ENCODE data around the gene RBM10. TPM values are rescaled to one million over a fixed set of nuclear protein-coding genes. Genes with fewer than 3 reads are reported as not detected.

Gene RBM10
- total and polyA plus RNA-seq, 3 experiments from 2014 or later, result 37.8 to 74.8 (median 74.5) TPM

GRCh38 chrX:47197526-47197925, 52.5 kb downstream of the RBM10 start:
- Mint-ChIP-seq H3K4me3 (peak overlapping the region in 3 of 7 donors; percentile 32 to 67 (median 44)), H3K4me1 (peaks cover 50 to 59% (median 57%) of the 10 kb centered on the region in 3 donors), H3K27me3 (no peaks in the 10 kb centered on the region), H3K36me3 (peaks cover 20 to 73% (median 25%) of the 10 kb centered on the region in 3 donors), H3K27ac (peak overlapping the region in 6 of 8 donors; percentile 40 to 88 (median 72)), H3K9me3 (no peaks in the 10 kb centered on the region)
- no peaks in the 10 kb centered on the region for H3K9me3 ChIP-seq (ENCODE audit: low read length)
- no peaks in the 10 kb centered on the region for H3K27me3 ChIP-seq (ENCODE audit: insufficient read depth, low read length, poor library complexity, severe bottlenecking)
- peaks cover 40% of the 10 kb centered on the region for H3K4me1 ChIP-seq (ENCODE audit: insufficient read depth, low read length)
- H3K36me3 ChIP-seq (ENCODE audit: insufficient read depth, low read length), result peaks cover 44% of the 10 kb centered on the region
- ChIA-PET POLR2A (no interaction called here), CTCF (no interaction called here)
- no peak overlapping the region for H3K27ac ChIP-seq (ENCODE audit: low read depth, low read length)
- DNase-seq, result no peak
- no peak overlapping the region for H3K4me3 ChIP-seq (ENCODE audit: low read length)

- Mint-ChIP-seq H3K27ac (peak overlapping the region in 3 of 8 donors; percentile 20 to 84 (median 68)), H3K4me1 (peaks cover 45 to 53% (median 52%) of the 10 kb centered on the region in 3 donors), H3K4me3 (no peak overlapping the region), H3K27me3 (no peaks in the 10 kb centered on the region), H3K9me3 (no peaks in the 10 kb centered on the region), H3K36me3 (peaks cover 20 to 78% (median 25%) of the 10 kb centered on the region in 3 donors)
- ChIA-PET POLR2A (no interaction called here), CTCF (no interaction called here)
- no peak overlapping the region for H3K4me3 ChIP-seq (ENCODE audit: low read length)
- DNase-seq, result no peak
- no peaks in the 10 kb centered on the region for H3K27me3 ChIP-seq (ENCODE audit: insufficient read depth, low read length, poor library complexity, severe bottlenecking)
- no peaks in the 10 kb centered on the region for H3K9me3 ChIP-seq (ENCODE audit: low read length)
- peaks cover 37% of the 10 kb centered on the region for H3K4me1 ChIP-seq (ENCODE audit: insufficient read depth, low read length)
- H3K27ac ChIP-seq (ENCODE audit: low read depth, low read length), result no peak overlapping the region
- peaks cover 50% of the 10 kb centered on the region for H3K36me3 ChIP-seq (ENCODE audit: insufficient read depth, low read length)
Measured at GRCh38 chrX:47198026-47198686, 53.1 kb downstream of the RBM10 start.

GRCh38 chrX:47198687-47199080, 53.7 kb downstream of the RBM10 start:
- Mint-ChIP-seq H3K36me3 (peaks cover 20 to 81% (median 25%) of the 10 kb centered on the region in 3 donors), H3K27ac (peak overlapping the region in 5 of 8 donors; percentile 5 to 68 (median 36)), H3K9me3 (no peaks in the 10 kb centered on the region), H3K4me1 (peaks cover 39 to 48% (median 47%) of the 10 kb centered on the region in 3 donors), H3K4me3 (no peak overlapping the region), H3K27me3 (no peaks in the 10 kb centered on the region)
- Histone ChIP-seq H3K27me3 (ENCODE audit: insufficient read depth, low read length, poor library complexity, severe bottlenecking) (no peaks in the 10 kb centered on the region), H3K27ac (ENCODE audit: low read depth, low read length) (no peak overlapping the region), H3K4me3 (ENCODE audit: low read length) (no peak overlapping the region), H3K4me1 (ENCODE audit: insufficient read depth, low read length) (peaks cover 34% of the 10 kb centered on the region), H3K9me3 (ENCODE audit: low read length) (no peaks in the 10 kb centered on the region), H3K36me3 (ENCODE audit: insufficient read depth, low read length) (peaks cover 50% of the 10 kb centered on the region)
- no peak for DNase-seq
- CTCF ChIA-PET, result no interaction called here
- POLR2A ChIA-PET, result no interaction called here

GRCh38 chrX:47199286-47199685, 54.3 kb downstream of the RBM10 start:
- no peaks in the 10 kb centered on the region for H3K9me3 ChIP-seq (ENCODE audit: low read length)
- ChIA-PET POLR2A (no interaction called here), CTCF (no interaction called here)
- H3K4me3 ChIP-seq (ENCODE audit: low read length), result no peak overlapping the region
- peaks cover 20 to 82% (median 25%) of the 10 kb centered on the region in 3 donors for H3K36me3 Mint-ChIP-seq
- H3K27ac ChIP-seq (ENCODE audit: low read depth, low read length), result no peak overlapping the region
- no peak overlapping the region for H3K27ac Mint-ChIP-seq
- no peaks in the 10 kb centered on the region for H3K27me3 ChIP-seq (ENCODE audit: insufficient read depth, low read length, poor library complexity, severe bottlenecking)
- H3K4me1 Mint-ChIP-seq, result peaks cover 37 to 44% (median 44%) of the 10 kb centered on the region in 3 donors
- H3K27me3 Mint-ChIP-seq, result no peaks in the 10 kb centered on the region
- H3K4me3 Mint-ChIP-seq, result no peak overlapping the region
- no peaks in the 10 kb centered on the region for H3K9me3 Mint-ChIP-seq
- peaks cover 50% of the 10 kb centered on the region for H3K36me3 ChIP-seq (ENCODE audit: insufficient read depth, low read length)
- H3K4me1 ChIP-seq (ENCODE audit: insufficient read depth, low read length), result peaks cover 34% of the 10 kb centered on the region
- DNase-seq, result no peak

- Histone ChIP-seq H3K36me3 (ENCODE audit: insufficient read depth, low read length) (peaks cover 60% of the 10 kb centered on the region), H3K27ac (ENCODE audit: low read depth, low read length) (no peak overlapping the region), H3K27me3 (ENCODE audit: insufficient read depth, low read length, poor library complexity, severe bottlenecking) (no peaks in the 10 kb centered on the region), H3K9me3 (ENCODE audit: low read length) (no peaks in the 10 kb centered on the region), H3K4me3 (ENCODE audit: low read length) (no peak overlapping the region), H3K4me1 (ENCODE audit: insufficient read depth, low read length) (peaks cover 23% of the 10 kb centered on the region)
- peaks cover 26 to 36% (median 33%) of the 10 kb centered on the region in 3 donors for H3K4me1 Mint-ChIP-seq
- H3K27me3 Mint-ChIP-seq, result no peaks in the 10 kb centered on the region
- peaks cover 28 to 87% (median 30%) of the 10 kb centered on the region in 3 donors for H3K36me3 Mint-ChIP-seq
- DNase-seq, result no peak
- ChIA-PET POLR2A (no interaction called here), CTCF (interaction anchor here (0.8 kb wide), 1 partner anchor 323 kb away, joined by 3 read pairs; no protein-coding TSS in a partner anchor)
- H3K27ac Mint-ChIP-seq, result peak overlapping the region in 4 of 8 donors; percentile 29 to 91 (median 64)
- H3K4me3 Mint-ChIP-seq, result no peak overlapping the region
- no peaks in the 10 kb centered on the region for H3K9me3 Mint-ChIP-seq
Measured at GRCh38 chrX:47200385-47201150, 55.5 kb downstream of the RBM10 start.

GRCh38 chrX:47201345-47201944, 56.4 kb downstream of the RBM10 start:
- H3K9me3 ChIP-seq (ENCODE audit: low read length), result no peaks in the 10 kb centered on the region
- Mint-ChIP-seq H3K4me3 (no peak overlapping the region), H3K27me3 (no peaks in the 10 kb centered on the region), H3K4me1 (peaks cover 18 to 27% (median 24%) of the 10 kb centered on the region in 3 donors), H3K36me3 (peaks cover 30 to 88% (median 32%) of the 10 kb centered on the region in 3 donors), H3K27ac (peak overlapping the region in 6 of 8 donors; percentile 25 to 91 (median 54)), H3K9me3 (no peaks in the 10 kb centered on the region)
- H3K36me3 ChIP-seq (ENCODE audit: insufficient read depth, low read length), result peaks cover 66% of the 10 kb centered on the region
- POLR2A ChIA-PET, result interaction anchor here (0.7 kb wide), 1 partner anchor 16 kb away, joined by 3 read pairs; no protein-coding TSS in a partner anchor
- no peaks in the 10 kb centered on the region for H3K27me3 ChIP-seq (ENCODE audit: insufficient read depth, low read length, poor library complexity, severe bottlenecking)
- CTCF ChIA-PET, result interaction anchor here (1.0 kb wide), 1 partner anchor 56 kb away, joined by 3 read pairs; the partner anchor contains the start of gene RBM10
- H3K27ac ChIP-seq (ENCODE audit: low read depth, low read length), result no peak overlapping the region
- peaks cover 15% of the 10 kb centered on the region for H3K4me1 ChIP-seq (ENCODE audit: insufficient read depth, low read length)
- H3K4me3 ChIP-seq (ENCODE audit: low read length), result no peak overlapping the region
- no peak for DNase-seq

- Histone ChIP-seq H3K27me3 (ENCODE audit: insufficient read depth, low read length, poor library complexity, severe bottlenecking) (no peaks in the 10 kb centered on the region), H3K27ac (ENCODE audit: low read depth, low read length) (no peak overlapping the region), H3K36me3 (ENCODE audit: insufficient read depth, low read length) (peaks cover 71% of the 10 kb centered on the region), H3K4me3 (ENCODE audit: low read length) (no peak overlapping the region), H3K9me3 (ENCODE audit: low read length) (no peaks in the 10 kb centered on the region), H3K4me1 (ENCODE audit: insufficient read depth, low read length) (peaks cover 6% of the 10 kb centered on the region)
- Mint-ChIP-seq H3K4me1 (peaks cover 9 to 19% (median 16%) of the 10 kb centered on the region in 3 donors), H3K36me3 (peaks cover 30 to 91% (median 36%) of the 10 kb centered on the region in 3 donors), H3K9me3 (no peaks in the 10 kb centered on the region), H3K27ac (peak overlapping the region in 1 of 8 donors; percentile 75), H3K27me3 (no peaks in the 10 kb centered on the region), H3K4me3 (no peak overlapping the region)
- ChIA-PET POLR2A (interaction anchor here (0.7 kb wide), 1 partner anchor 15 kb away, joined by 3 read pairs; no protein-coding TSS in a partner anchor), CTCF (interaction anchor here (1.0 kb wide), 1 partner anchor 57 kb away, joined by 3 read pairs; the partner anchor contains the start of gene RBM10)
- no peak for DNase-seq
Measured at GRCh38 chrX:47202316-47202715, 57.3 kb downstream of the RBM10 start.

Measured in CD8-positive, alpha-beta memory T cell (primary cell).